ENCODE results near the gene SEMA4B. TPM values are rescaled to one million over a fixed set of nuclear protein-coding genes. Genes with fewer than 3 reads are reported as not detected.
A peak's percentile ranks its signal among the peaks of the same experiment; 100 is the strongest.

Gene SEMA4B
- total and polyA plus RNA-seq, 2 donors from 2014 or later, result 28.7 to 190 TPM

DNA sequence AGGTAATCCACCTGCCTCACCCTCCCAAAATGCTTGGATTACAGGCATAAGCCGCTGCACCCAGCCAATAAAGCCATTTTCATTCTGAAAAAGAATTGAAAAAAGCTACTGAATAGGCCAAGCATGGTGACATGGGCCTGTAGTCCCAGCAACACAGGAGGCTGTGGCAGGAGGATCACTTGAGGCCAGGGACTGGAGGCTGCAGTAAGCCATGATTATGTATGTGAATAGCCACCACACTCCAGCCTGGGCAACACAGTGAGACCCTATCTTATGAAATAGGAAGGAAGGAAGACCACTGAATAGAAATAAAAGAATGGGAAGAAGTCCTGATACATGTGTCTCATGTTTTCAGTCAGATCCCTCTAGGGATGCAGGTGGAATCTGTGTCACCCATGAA, 36.0 kb upstream of the SEMA4B start:
- no peaks in the 10 kb centered on the region for H3K36me3 ChIP-seq (ENCODE audit: control insufficient read depth in 2 of 3, insufficient read depth in 3 of 3, low read length in 3 of 3)
- no peaks in the 10 kb centered on the region for H3K27me3 ChIP-seq (ENCODE audit: control insufficient read depth, insufficient read depth, low read length)
- H3K9me3 ChIP-seq (ENCODE audit: control insufficient read depth in 2 of 3, insufficient read depth in 1 of 3, low read length in 3 of 3), result no peaks in the 10 kb centered on the region
- intact Hi-C loops (cut with DNase I), result no loop called here
- FAIRE-seq (no peak), DNase-seq (peak in 1 of 5 donors; percentile 40)
- peak overlapping the region in 1 of 3 donors; percentile 56 for H3K9ac ChIP-seq (ENCODE audit: low read length in 3 of 3)
- peaks cover 0 to 12% (median 11%) of the 10 kb centered on the region in 3 donors for H3K4me1 ChIP-seq (ENCODE audit: control insufficient read depth in 2 of 3, insufficient read depth in 2 of 3, low read depth in 1 of 3, low read length in 3 of 3)
- TF ChIP-seq, protein P1, sequence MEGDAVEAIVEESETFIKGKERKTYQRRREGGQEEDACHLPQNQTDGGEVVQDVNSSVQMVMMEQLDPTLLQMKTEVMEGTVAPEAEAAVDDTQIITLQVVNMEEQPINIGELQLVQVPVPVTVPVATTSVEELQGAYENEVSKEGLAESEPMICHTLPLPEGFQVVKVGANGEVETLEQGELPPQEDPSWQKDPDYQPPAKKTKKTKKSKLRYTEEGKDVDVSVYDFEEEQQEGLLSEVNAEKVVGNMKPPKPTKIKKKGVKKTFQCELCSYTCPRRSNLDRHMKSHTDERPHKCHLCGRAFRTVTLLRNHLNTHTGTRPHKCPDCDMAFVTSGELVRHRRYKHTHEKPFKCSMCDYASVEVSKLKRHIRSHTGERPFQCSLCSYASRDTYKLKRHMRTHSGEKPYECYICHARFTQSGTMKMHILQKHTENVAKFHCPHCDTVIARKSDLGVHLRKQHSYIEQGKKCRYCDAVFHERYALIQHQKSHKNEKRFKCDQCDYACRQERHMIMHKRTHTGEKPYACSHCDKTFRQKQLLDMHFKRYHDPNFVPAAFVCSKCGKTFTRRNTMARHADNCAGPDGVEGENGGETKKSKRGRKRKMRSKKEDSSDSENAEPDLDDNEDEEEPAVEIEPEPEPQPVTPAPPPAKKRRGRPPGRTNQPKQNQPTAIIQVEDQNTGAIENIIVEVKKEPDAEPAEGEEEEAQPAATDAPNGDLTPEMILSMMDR (IDR thresholded peaks at IDR 0.05; ENCODE audit: borderline replicate concordance, extremely low read depth, insufficient read depth), result no peak
- no peak overlapping the region for H3K4me3 ChIP-seq (ENCODE audit: low read length in 3 of 3)
- H3K27ac ChIP-seq (ENCODE audit: low read depth in 2 of 2, low read length in 2 of 2), result peak overlapping the region; percentile 75 to 87

DNA sequence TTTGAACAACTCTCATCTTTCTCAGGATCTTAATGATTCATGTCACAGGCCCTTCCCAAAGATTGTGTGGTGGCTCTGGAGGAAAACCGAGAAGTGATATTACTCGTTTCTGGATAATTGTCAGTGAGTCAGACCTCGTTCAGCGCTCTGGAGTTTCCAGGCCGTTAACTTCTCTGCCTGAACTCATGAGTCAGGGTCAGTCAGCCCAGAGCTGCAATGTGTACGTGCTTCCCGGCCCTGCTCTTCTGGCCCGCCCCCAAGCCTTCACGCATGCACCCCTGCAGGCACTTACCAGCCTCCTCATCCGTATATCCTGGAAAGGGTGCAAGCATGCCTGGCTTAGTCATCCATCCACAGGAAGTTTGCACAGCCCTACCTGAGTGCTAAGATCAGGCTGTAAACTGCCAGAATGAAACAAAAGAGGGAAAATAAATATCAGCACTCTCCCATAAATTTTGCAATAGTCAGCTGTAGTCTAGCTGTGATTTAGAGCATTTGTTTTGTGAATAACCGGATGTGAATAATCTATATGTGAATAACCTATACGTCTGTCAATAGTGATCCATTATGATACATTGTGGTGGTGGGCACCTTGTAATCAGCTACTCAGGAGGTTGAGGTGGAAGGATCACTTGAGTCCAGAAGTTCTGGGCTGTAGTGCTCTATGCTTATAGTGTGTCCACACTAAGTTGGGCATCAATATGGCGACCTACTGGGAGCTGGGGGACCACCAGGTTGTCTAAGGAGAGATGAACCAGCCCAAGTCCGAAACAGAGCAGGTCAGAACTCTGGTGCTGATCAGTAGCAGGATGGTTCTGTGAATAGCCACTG, 35.3 kb upstream of the SEMA4B start:
- H3K27me3 ChIP-seq (ENCODE audit: control insufficient read depth, insufficient read depth, low read length), result no peaks in the 10 kb centered on the region
- H3K4me1 ChIP-seq (ENCODE audit: control insufficient read depth in 2 of 3, insufficient read depth in 2 of 3, low read depth in 1 of 3, low read length in 3 of 3), result peaks cover 0 to 12% (median 9%) of the 10 kb centered on the region in 3 donors
- H3K4me3 ChIP-seq (ENCODE audit: low read length in 3 of 3), result no peak overlapping the region
- H3K9ac ChIP-seq (ENCODE audit: low read length in 3 of 3), result peak overlapping the region in 1 of 3 donors; percentile 56
- no peak for FAIRE-seq
- peak; percentile 92 to 97 (median 94) for DNase-seq
- H3K36me3 ChIP-seq (ENCODE audit: control insufficient read depth in 2 of 3, insufficient read depth in 3 of 3, low read length in 3 of 3), result no peaks in the 10 kb centered on the region
- intact Hi-C loops (cut with DNase I), result no loop called here
- TF ChIP-seq, protein P1 (IDR thresholded peaks at IDR 0.05; ENCODE audit: borderline replicate concordance, extremely low read depth, insufficient read depth), result no peak
- no peaks in the 10 kb centered on the region for H3K9me3 ChIP-seq (ENCODE audit: control insufficient read depth in 2 of 3, insufficient read depth in 1 of 3, low read length in 3 of 3)
- H3K27ac ChIP-seq (ENCODE audit: low read depth in 2 of 2, low read length in 2 of 2), result peak overlapping the region; percentile 84 to 87

DNA sequence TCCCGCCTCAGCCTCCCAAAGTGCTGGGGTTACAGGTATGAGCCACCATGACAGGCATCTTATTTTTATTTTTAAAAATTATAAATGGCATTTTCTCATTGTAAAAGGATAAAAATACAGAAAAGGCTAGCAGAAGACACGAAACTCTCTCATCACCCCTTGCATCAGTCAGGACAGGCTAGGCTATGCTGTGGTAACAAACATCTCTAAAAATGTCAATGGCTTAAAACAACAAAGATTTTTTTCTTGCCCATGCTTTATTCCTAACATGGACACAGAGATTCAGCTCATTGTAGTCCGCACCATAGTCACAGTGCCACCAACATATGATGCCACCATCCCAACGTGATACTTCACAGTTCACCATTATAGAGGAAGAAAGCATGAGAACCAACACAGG, 34.0 kb upstream of the SEMA4B start:
- FAIRE-seq (no peak), DNase-seq (no peak)
- H3K27ac ChIP-seq (ENCODE audit: low read depth in 2 of 2, low read length in 2 of 2), result no peak overlapping the region
- no peaks in the 10 kb centered on the region for H3K27me3 ChIP-seq (ENCODE audit: control insufficient read depth, insufficient read depth, low read length)
- H3K9me3 ChIP-seq (ENCODE audit: control insufficient read depth in 2 of 3, insufficient read depth in 1 of 3, low read length in 3 of 3), result no peaks in the 10 kb centered on the region
- H3K9ac ChIP-seq (ENCODE audit: low read length in 3 of 3), result no peak overlapping the region
- TF ChIP-seq, protein P1 (IDR thresholded peaks at IDR 0.05; ENCODE audit: borderline replicate concordance, extremely low read depth, insufficient read depth), result no peak
- H3K4me3 ChIP-seq (ENCODE audit: low read length in 3 of 3), result no peak overlapping the region
- no peaks in the 10 kb centered on the region for H3K36me3 ChIP-seq (ENCODE audit: control insufficient read depth in 2 of 3, insufficient read depth in 3 of 3, low read length in 3 of 3)
- intact Hi-C loops (cut with DNase I), result no loop called here
- peaks cover 0 to 12% (median 4%) of the 10 kb centered on the region in 3 donors for H3K4me1 ChIP-seq (ENCODE audit: control insufficient read depth in 2 of 3, insufficient read depth in 2 of 3, low read depth in 1 of 3, low read length in 3 of 3)
